HUES64 (cell line): ENCODE data around the gene ZNF365.

Experiments
- H3K27ac ChIP-seq: 2 replicates; pipeline ENCODE4 v1.7.0; 2013; ENCODE audit warnings: low read depth, low read length, inconsistent platforms
- H3K27me3 ChIP-seq: 2 replicates; pipeline ENCODE4 v1.6.1; 2013; ENCODE audit warnings: mild to moderate bottlenecking, low read length; ENCODE audit not compliant: insufficient read depth
- H3K36me3 ChIP-seq: 2 replicates; pipeline ENCODE4 v1.6.1; 2013; ENCODE audit warnings: mild to moderate bottlenecking, low read length; ENCODE audit not compliant: insufficient read depth
- H3K4me1 ChIP-seq: 2 replicates; pipeline ENCODE4 v1.6.1; 2013; ENCODE audit warnings: mild to moderate bottlenecking, low read length, moderate library complexity; ENCODE audit not compliant: insufficient read depth
- H3K4me3 ChIP-seq: 2 replicates; pipeline ENCODE4 v1.5.1; 2013; ENCODE audit warnings: mild to moderate bottlenecking, low read length, moderate library complexity
- H3K9ac ChIP-seq: 2 replicates; pipeline ENCODE4 v1.6.1; 2013; ENCODE audit warnings: mild to moderate bottlenecking, low read depth, low read length
- H3K9me3 ChIP-seq: 2 replicates; pipeline ENCODE4 v1.6.1; 2013; ENCODE audit warnings: low read depth, low read length; ENCODE audit not compliant: insufficient read depth
- WGBS: fragments of 150-250, 120-280 bp; methylation state at CpG from one replicate; pipeline ENCODE4 v1.1.7; 2013; ENCODE audit warnings: missing lambda C conversion rate; 5-methylcytosine and 5-hydroxymethylcytosine counted together

ZNF365 gene

DNA sequence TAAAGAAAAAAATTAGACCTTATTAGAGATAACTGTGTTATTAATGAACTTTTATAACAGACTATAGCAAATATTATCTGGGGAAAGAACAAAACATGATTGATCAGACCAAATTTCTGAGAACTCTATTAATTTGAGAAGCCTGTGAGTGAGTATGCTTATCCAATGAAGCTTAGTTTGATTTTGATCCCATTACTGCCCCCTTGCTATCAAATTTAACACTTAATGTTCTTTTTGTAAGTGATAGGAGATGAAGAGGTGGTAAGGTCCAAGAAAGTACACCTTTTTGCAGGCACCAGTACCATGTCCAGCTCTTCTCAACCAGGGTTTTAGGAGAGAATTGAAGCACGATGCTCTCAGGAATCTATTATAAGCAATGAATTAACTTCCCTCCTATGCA, 49.9 kb downstream of the ZNF365 start:
- 100% methylated on average over 1 of the region's 1 CpG for WGBS
- Histone ChIP-seq H3K4me1 (peaks cover 4% of the 10 kb centered on the region; the same call in 1 of the 2 replicates), H3K27me3 (peaks cover 57% of the 10 kb centered on the region), H3K4me3 (no peak overlapping the region), H3K9ac (no peak overlapping the region), H3K9me3 (no peaks in the 10 kb centered on the region), H3K27ac (no peak overlapping the region), H3K36me3 (no peaks in the 10 kb centered on the region)

- H3K27me3 ChIP-seq = peaks cover 63% of the 10 kb centered on the region
- no peak overlapping the region for H3K27ac ChIP-seq
- no peak overlapping the region for H3K4me3 ChIP-seq
- H3K9ac ChIP-seq = no peak overlapping the region
- no peaks in the 10 kb centered on the region for H3K36me3 ChIP-seq
- H3K4me1 ChIP-seq = peaks cover 4% of the 10 kb centered on the region; the same call in 1 of the 2 replicates
- whole genome bisulfite sequencing = 60% methylated on average over 1 of the region's 1 CpG
- no peaks in the 10 kb centered on the region for H3K9me3 ChIP-seq
Observed at GRCh38 chr10:62426086-62426485, 51.9 kb downstream of the ZNF365 start.

- 18% methylated on average over 3 of the region's 3 CpGs for WGBS
- H3K9ac ChIP-seq = no peak overlapping the region
- H3K4me3 ChIP-seq = no peak overlapping the region
- no peaks in the 10 kb centered on the region for H3K36me3 ChIP-seq
- H3K27me3 ChIP-seq = peaks cover 63% of the 10 kb centered on the region
- H3K27ac ChIP-seq = no peak overlapping the region
- H3K4me1 ChIP-seq = peaks cover 4% of the 10 kb centered on the region; the same call in 1 of the 2 replicates
- no peaks in the 10 kb centered on the region for H3K9me3 ChIP-seq
Observed at GRCh38 chr10:62426600-62426999, 52.4 kb downstream of the ZNF365 start.

- 86% methylated on average over 1 of the region's 1 CpG for WGBS
- H3K27me3 ChIP-seq = peaks cover 37% of the 10 kb centered on the region
- no peaks in the 10 kb centered on the region for H3K36me3 ChIP-seq
- H3K9me3 ChIP-seq = no peaks in the 10 kb centered on the region
- H3K27ac ChIP-seq = no peak overlapping the region
- no peak overlapping the region for H3K9ac ChIP-seq
- H3K4me3 ChIP-seq = no peak overlapping the region
- H3K4me1 ChIP-seq = peaks cover 4% of the 10 kb centered on the region; the same call in 1 of the 2 replicates
Observed at GRCh38 chr10:62430881-62431280, 56.7 kb downstream of the ZNF365 start.

DNA sequence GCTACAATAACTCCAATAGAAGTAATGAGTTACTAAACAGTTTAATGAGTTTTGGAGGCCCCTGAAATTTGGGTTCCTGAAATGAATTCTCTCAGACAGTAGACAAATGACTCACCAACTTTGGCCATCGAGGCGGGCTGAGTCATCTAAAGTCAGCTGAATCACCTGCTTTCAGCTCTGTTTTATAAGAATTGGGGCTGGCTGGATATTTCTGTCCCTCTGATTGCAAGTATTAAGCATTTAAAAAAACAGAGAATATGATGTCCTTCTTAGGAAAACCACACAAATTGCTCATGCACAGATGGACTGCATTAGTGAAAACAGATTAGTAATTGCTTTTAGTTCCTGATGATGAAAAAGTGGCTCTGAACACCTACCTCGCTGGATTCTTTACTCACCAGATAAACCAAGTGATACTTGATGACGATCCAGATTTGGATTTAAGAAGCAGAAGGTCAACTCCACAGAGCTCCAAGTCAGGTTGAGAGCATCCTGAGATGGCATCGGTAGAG, 59.1 kb downstream of the ZNF365 start:
- WGBS = 89% methylated on average over 5 of the region's 5 CpGs
- Histone ChIP-seq H3K4me1 (no peaks in the 10 kb centered on the region), H3K27ac (no peak overlapping the region), H3K36me3 (no peaks in the 10 kb centered on the region), H3K4me3 (no peak overlapping the region), H3K27me3 (peaks cover 14% of the 10 kb centered on the region), H3K9ac (no peak overlapping the region), H3K9me3 (no peaks in the 10 kb centered on the region)

DNA sequence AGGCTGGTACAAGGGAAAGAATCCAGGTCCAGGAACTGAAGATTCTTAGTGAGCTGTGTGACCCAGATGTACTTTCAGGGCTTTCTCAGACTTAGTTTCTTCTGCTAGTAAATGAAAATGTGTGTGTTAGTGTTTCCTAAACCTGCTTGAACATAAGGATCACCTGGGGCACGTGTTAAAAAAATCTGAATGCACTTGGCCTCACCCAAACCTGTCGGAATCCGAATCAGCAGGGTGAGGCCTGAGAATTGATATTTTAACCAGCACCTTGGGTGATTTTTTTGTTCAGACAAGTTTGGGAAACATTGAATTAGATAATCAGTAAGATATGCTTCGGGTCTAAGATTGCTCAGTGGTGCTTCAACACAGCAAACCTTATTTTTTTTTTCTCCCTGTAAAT, 59.7 kb downstream of the ZNF365 start:
- H3K36me3 ChIP-seq = no peaks in the 10 kb centered on the region
- no peak overlapping the region for H3K9ac ChIP-seq
- H3K4me1 ChIP-seq = no peaks in the 10 kb centered on the region
- H3K9me3 ChIP-seq = no peaks in the 10 kb centered on the region
- no peak overlapping the region for H3K4me3 ChIP-seq
- H3K27ac ChIP-seq = no peak overlapping the region
- peaks cover 7% of the 10 kb centered on the region for H3K27me3 ChIP-seq
- WGBS = 92% methylated on average over 4 of the region's 4 CpGs

- Histone ChIP-seq H3K4me1 (no peaks in the 10 kb centered on the region; the same call in 1 of the 2 replicates), H3K36me3 (no peaks in the 10 kb centered on the region), H3K4me3 (no peak overlapping the region), H3K9ac (no peak overlapping the region), H3K9me3 (no peaks in the 10 kb centered on the region), H3K27me3 (no peaks in the 10 kb centered on the region), H3K27ac (no peak overlapping the region)
- WGBS = 29% methylated on average over 3 of the region's 3 CpGs
Observed at GRCh38 chr10:62437696-62438095, 63.5 kb downstream of the ZNF365 start.

DNA sequence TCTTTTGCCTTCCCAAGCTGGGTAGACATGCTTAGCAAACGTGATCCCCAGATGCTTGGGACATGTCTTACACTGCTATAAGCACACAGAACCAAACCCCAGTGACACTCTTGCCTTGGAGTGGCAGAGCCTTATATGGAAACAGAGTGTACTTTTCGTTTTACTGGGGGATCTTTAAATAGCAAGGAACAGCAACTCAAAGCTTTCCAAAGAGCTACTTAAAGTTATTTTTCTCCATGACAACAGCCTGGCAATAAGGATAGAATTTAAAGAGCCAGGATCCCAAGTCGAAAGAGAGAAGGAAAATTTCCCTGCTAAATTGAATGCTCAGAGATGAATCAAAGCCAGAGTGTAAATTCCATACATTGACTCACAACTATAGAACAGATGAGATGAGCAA, 67.8 kb downstream of the ZNF365 start:
- Histone ChIP-seq H3K9ac (no peak overlapping the region), H3K36me3 (no peaks in the 10 kb centered on the region), H3K27ac (no peak overlapping the region), H3K27me3 (no peaks in the 10 kb centered on the region), H3K4me1 (no peaks in the 10 kb centered on the region; the same call in 1 of the 2 replicates), H3K4me3 (no peak overlapping the region), H3K9me3 (no peaks in the 10 kb centered on the region)
- WGBS = 89% methylated on average over 3 of the region's 3 CpGs

DNA sequence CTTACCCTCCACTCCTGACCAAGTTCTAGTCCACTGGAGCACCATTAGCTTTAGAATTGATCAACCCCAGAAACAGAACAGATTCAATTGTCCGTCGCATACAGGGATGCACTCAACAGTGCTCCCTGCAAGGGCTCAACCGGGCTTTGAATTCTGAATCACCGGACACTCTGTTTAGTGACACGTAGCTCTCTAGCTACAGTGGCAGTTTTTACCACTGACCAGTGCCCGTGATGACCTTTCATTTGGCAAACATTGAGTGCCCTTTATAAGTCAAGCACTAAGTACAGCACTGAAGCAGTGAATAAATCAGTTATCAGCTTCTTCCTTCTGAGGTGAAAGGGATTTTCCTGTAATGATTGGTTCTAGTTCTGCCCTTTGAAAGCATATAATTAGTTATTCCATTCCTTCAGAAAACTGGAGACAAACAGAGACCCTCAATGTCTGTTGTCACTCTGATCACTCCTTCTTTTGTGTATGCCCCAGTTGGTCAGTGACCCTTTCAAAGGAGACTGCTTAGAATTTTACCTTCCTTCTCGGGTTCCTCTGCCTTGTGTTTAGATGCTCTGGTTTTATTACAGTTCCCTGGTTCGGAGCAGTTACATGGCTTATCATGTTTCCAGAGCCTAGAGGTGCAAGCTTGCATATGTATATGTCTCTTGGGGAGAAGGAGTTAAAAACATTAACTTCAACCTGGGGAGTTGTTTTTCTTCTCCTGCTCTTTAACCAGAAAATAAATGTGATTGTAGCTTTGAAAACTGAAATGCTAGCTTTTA, 68.9 kb downstream of the ZNF365 start:
- H3K27me3 ChIP-seq = no peaks in the 10 kb centered on the region
- H3K4me3 ChIP-seq = no peak overlapping the region
- 82% methylated on average over 8 of the region's 8 CpGs for WGBS
- H3K36me3 ChIP-seq = no peaks in the 10 kb centered on the region
- no peak overlapping the region for H3K27ac ChIP-seq
- no peak overlapping the region for H3K9ac ChIP-seq
- H3K9me3 ChIP-seq = no peaks in the 10 kb centered on the region
- H3K4me1 ChIP-seq = no peaks in the 10 kb centered on the region; the same call in 1 of the 2 replicates

- Histone ChIP-seq H3K4me3 (no peak overlapping the region), H3K27ac (no peak overlapping the region), H3K27me3 (no peaks in the 10 kb centered on the region), H3K9ac (no peak overlapping the region), H3K9me3 (no peaks in the 10 kb centered on the region), H3K4me1 (no peaks in the 10 kb centered on the region; the same call in 1 of the 2 replicates), H3K36me3 (no peaks in the 10 kb centered on the region)
Observed at GRCh38 chr10:62443866-62444265, 69.7 kb downstream of the ZNF365 start.

GRCh38 chr10:62446627-62447026, 72.5 kb downstream of the ZNF365 start:
- Histone ChIP-seq H3K4me1 (no peaks in the 10 kb centered on the region; the same call in 1 of the 2 replicates), H3K36me3 (no peaks in the 10 kb centered on the region), H3K9me3 (no peaks in the 10 kb centered on the region), H3K27ac (no peak overlapping the region), H3K27me3 (no peaks in the 10 kb centered on the region), H3K4me3 (no peak overlapping the region), H3K9ac (no peak overlapping the region)
- WGBS = 91% methylated on average over 5 of the region's 5 CpGs
